Ovary (tissue), 9 donors: Measurements from ENCODE around the gene GSTM5. TPM values are rescaled to one million over a fixed set of nuclear protein-coding genes. Genes with fewer than 3 reads are reported as not detected.

Experiments used
- DNase-seq, 5 donors: peaks; one replicate each; pipeline ENCODE4 v3.0.0-alpha.2; 2019 to 2020
- H3K27ac ChIP-seq, 2 donors: fragments of 200-600 bp; one replicate each; pipeline versions ENCODE4 v1.5.1 to v1.8.0; 2019 to 2022
- H3K27me3 ChIP-seq: fragments of 200-600 bp; one replicate; pipeline ENCODE4 v1.8.0; 2022
- H3K36me3 ChIP-seq: fragments of 200-600 bp; sonication (generic); one replicate; pipeline ENCODE4 v1.5.1; 2019
- H3K4me1 ChIP-seq: one replicate; pipeline ENCODE4 v1.8.1; 2013; ENCODE audit warnings: mild to moderate bottlenecking, moderate library complexity; ENCODE audit not compliant: insufficient read depth
- H3K4me3 ChIP-seq: fragments of 200-600 bp; sonication (generic); one replicate; pipeline ENCODE4 v1.5.1; 2017
- H3K9me3 ChIP-seq, 2 donors: fragments of 200-600 bp in 1 of 2; sonication (generic) in 1 of 2; one replicate each; pipeline versions ENCODE4 v1.5.1 to v1.8.1; 2013 to 2019; ENCODE audit warnings: mild to moderate bottlenecking in 1 of 2, moderate library complexity in 1 of 2
- CTCF ChIP-seq, 3 donors: fragments of 450-650 bp in 2 of 3; fragments of 200-600 bp in 1 of 3; IDR thresholded peaks; one replicate each; pipeline versions ENCODE4 v1.5.1 to v1.8.0; 2016 to 2022; ENCODE audit warnings: antibody characterized with exemption in 3 of 3, mild to moderate bottlenecking in 1 of 3
- EP300 ChIP-seq: sonication (generic); formaldehyde crosslinking; IDR thresholded peaks from one replicate; pipeline ENCODE4 v1.6.1; 2017; ENCODE audit warnings: antibody characterized with exemption
- POLR2A ChIP-seq: fragments of 450-650 bp; IDR thresholded peaks from one replicate; pipeline ENCODE4 v1.6.1; 2017; ENCODE audit warnings: antibody characterized with exemption, mild to moderate bottlenecking, moderate library complexity
- WGBS, 3 donors: extraction: QIAGEN DNeasy Blood & Tissue Kit in 1 of 3; methylation state at CpG; one replicate each; pipeline versions ENCODE4 v1.1.5 to v1.1.7; 2013 to 2017; 5-methylcytosine and 5-hydroxymethylcytosine counted together
- intact Hi-C, 4 donors: fragments of 100-400 bp; cut with DNase I; formaldehyde crosslinking; loops; one replicate each; pipeline versions ENCODE4 v1.11.0 to v1.15.1; 2022 to 2023
- polyA plus RNA-seq, 2 donors: library from polyadenylated mRNA; stranded (reverse); fragments of 200-250 nt in 1 of 2; fragments of 350-450 nt in 1 of 2; fragmentation: Illumina TruSeq in 1 of 2; extraction: RNeasy Lipid Tissue Mini Kit (QIAGEN cat#74804) in 1 of 2; gene quantifications; one replicate each; pipeline ENCODE4 v1.2.3, GENCODE V29; 2013 to 2014
- total RNA-seq, 7 donors: library from RNA; depleted of rRNA in 2 of 7; stranded (reverse); fragments of >200 nt in 2 of 7; fragmentation: NEBNext Ultra II Directional in 3 of 7; extraction: Animal tissue kit (Norgen Biotek cat#: 25700) in 3 of 7; gene quantifications; one replicate each; pipeline versions ENCODE4 v1.1.0 to v1.2.4, GENCODE V29; 2016 to 2023
- donor health status: DM: no; HTN: no; CAD: no; lungs with moderate emphysema.
- donor health status: DM: no; HTN: no; CAD: no.
- donor health status: Bipolar disorder and iron deficiency.
- donor health status: DM: yes; HTN: yes; CAD: no.
- donor health status: DM: no; HTN: no; CAD: no.
- donor health status: DM: yes; HTN: yes; CAD: no.

GSTM5 gene
- total and polyA plus RNA-seq, 9 donors: 18.8 to 259 (median 101) TPM

DNA sequence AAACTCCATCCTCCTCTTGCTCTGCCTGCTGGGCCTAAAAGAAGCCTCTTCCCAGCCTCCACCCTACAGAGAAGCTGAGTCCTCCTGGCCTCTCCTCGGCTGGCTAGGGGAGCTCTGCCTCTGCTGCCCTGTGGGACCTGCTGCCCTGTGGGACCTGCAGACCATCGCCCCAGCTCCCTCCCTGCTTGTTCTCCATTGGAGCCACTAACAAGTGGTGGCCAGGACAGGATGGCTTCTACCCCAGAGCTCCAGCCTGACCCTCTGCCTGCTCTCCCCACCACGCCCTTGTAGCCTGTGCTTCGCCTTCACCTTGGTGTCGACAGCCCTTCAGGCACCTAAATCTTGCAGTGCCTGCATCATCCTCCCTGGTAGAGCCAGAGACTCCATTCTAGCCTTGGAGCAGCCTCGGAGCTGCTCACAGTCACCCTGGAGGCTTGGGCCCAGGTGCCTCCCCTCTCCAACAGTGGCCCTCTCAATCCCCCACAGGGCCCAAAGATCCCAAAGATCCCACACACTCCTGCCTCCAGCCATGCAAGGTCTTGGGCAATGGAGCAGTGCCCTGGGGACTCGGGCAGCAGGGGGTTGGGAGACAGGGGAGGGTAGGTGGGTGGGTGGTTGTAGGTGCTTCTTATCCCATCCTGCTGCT is 48.7 kb downstream of the GSTM5 start:
- Histone ChIP-seq H3K36me3 (no peaks in the 10 kb centered on the region), H3K27me3 (no peaks in the 10 kb centered on the region), H3K9me3 (no peaks in the 10 kb centered on the region), H3K4me1 (peaks cover 20% of the 10 kb centered on the region), H3K27ac (no peak overlapping the region), H3K4me3 (no peak overlapping the region)
- TF ChIP-seq POLR2A: no peak
- WGBS, 3 donors: 94 to 95% (median 94%) methylated on average over 7 of the region's 7 CpGs
- intact Hi-C loops: no loop called here
- DNase-seq: peak; percentile 5 to 30 (median 18)

GRCh38 chr1:109761227-109762038 is 49.4 kb downstream of the GSTM5 start:
- H3K4me3 ChIP-seq: no peak overlapping the region
- DNase-seq: peak; percentile 15 to 30 (median 22)
- intact Hi-C loops: no loop called here
- H3K9me3 ChIP-seq: no peaks in the 10 kb centered on the region
- no peak for TF ChIP-seq EP300
- no peak for TF ChIP-seq CTCF (IDR thresholded peaks at IDR 0.05)
- no peak for TF ChIP-seq POLR2A
- no peak overlapping the region for H3K27ac ChIP-seq
- H3K4me1 ChIP-seq: peaks cover 16% of the 10 kb centered on the region
- WGBS, 3 donors: 83 to 88% (median 87%) methylated on average over 13 to 14 of the region's 14 CpGs
- H3K36me3 ChIP-seq: no peaks in the 10 kb centered on the region
- H3K27me3 ChIP-seq: no peaks in the 10 kb centered on the region

DNA sequence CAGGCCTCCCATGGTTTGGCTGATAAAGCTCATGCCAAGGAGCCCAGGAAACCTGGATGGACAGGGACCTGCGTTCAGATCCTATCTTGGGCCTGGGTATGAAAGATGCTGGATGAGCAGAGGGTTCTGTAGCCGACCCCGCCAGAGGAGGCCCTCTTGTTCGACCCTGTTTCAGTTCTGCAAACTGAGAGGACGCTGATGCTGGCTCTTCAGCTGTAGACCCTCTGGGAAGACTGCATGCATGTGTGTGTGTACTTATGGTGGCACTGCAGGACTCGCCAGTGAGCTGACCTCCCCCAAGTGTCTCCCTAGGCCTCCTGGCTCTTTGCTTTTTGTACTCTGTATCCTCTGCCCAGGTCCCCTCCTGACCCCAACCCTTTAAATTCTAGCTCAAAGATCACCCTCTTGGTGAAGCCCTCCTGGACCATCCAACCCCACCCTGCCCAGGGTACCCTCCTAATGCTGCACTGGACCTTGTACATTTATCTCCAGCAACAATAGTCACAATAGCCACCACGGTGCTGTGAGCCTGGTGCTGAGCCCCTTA is 50.1 kb downstream of the GSTM5 start:
- WGBS, 3 donors: 91 to 97% (median 95%) methylated on average over 6 to 7 of the region's 7 CpGs
- peak; percentile 6 to 28 (median 12) for DNase-seq
- Histone ChIP-seq H3K4me3 (no peak overlapping the region), H3K27ac (no peak overlapping the region), H3K36me3 (no peaks in the 10 kb centered on the region), H3K27me3 (no peaks in the 10 kb centered on the region), H3K9me3 (no peaks in the 10 kb centered on the region), H3K4me1 (peaks cover 13% of the 10 kb centered on the region)
- intact Hi-C loops: no loop called here
- TF ChIP-seq CTCF (IDR thresholded peaks at IDR 0.05) (no peak), POLR2A (no peak), EP300 (no peak)

DNA sequence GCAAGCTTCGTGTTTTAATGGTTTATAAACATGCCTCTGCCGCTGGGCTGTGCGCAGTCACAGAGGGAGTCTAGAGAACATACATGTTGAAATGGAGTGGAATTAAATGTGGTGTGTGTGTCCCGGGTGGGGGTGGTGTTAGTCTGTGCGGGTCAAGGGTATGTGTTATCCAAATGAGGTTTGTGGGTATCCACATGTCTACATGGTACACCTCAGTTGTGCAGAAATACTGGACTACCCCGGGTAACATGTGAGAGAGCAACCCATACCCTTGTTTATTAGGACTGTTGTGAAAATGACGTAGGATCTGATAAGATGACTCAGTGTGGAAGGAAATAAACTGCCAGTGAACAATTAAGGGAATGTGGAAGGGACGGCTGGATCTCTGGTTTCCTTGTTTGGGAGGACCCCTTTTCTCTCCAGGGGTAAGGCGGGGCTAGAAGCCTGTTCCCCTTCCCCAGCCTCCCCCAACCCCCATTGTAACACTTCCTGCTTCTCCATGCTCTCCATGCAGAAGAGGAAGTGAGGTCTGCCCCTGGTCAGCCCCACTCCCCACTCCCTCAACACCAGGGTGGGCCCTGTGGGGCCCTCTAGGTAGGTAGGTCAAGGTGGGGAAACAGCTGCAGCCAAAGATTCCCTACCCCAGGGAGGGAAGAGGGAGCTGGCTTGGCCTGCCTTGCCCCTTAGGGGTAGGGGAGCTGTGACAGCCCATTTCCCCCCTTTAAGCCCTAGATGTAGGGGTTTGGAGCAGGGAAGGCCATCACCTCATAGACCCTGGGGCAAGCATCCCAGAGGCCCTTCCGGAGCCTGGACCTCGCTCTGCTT is 51.0 kb downstream of the GSTM5 start:
- Histone ChIP-seq H3K9me3 (no peaks in the 10 kb centered on the region), H3K27me3 (no peaks in the 10 kb centered on the region), H3K4me1 (peaks cover 8% of the 10 kb centered on the region), H3K4me3 (peak overlapping the region; percentile 18), H3K27ac (no peak overlapping the region), H3K36me3 (no peaks in the 10 kb centered on the region)
- TF ChIP-seq POLR2A (no peak), CTCF (IDR thresholded peaks at IDR 0.05) (no peak), EP300 (no peak)
- peak; percentile 6 to 30 (median 12) for DNase-seq
- intact Hi-C loops: no loop called here
- 81 to 85% (median 83%) methylated on average over 11 of the region's 11 CpGs for WGBS, 3 donors
